Naive thymus-derived CD8-positive, alpha-beta T cell (primary cell): ENCODE data around the gene ZNF93. TPM values are rescaled to one million over a fixed set of nuclear protein-coding genes. Genes with fewer than 3 reads are reported as not detected.

Experiments used
- polyA plus RNA-seq, 3 donors: library from polyadenylated mRNA; unstranded; fragments of 300-500 nt; fragmentation: Illumina TruSeq; gene quantifications; one replicate each; pipeline ENCODE4 v1.2.3, GENCODE V29; 2021
- total RNA-seq, 8 experiments: library from RNA in 2 of 8; stranded (reverse) in 2 of 8; gene quantifications; one replicate each; pipeline ENCODE4 v1.2.3 and lab custom pipeline; 2021 to 2026

Gene ZNF93
- total and polyA plus RNA-seq, 5 experiments from 2014 or later = 7.7 to 12.5 (median 11.5) TPM

Other genes starting within 250 kb of the ZNF93 start
- 100 to 1,000 TPM; 155 to 158 TPM for gene ATP13A1, start 237.3 kb upstream of the ZNF93 start, total RNA-seq
- gene ATP13A1, start 237.3 kb upstream of the ZNF93 start, polyA plus RNA-seq = 10 to 100 TPM; 15.3 to 46.7 (median 20.7) TPM
- gene ZNF101, start 232.1 kb upstream of the ZNF93 start, total RNA-seq = 100 to 1,000 TPM; 252 to 269 TPM
- gene ZNF101, start 232.1 kb upstream of the ZNF93 start, polyA plus RNA-seq = 100 to 1,000 TPM in 2 of 3 donors, 10 to 100 TPM in 1; 99.7 to 144 (median 131) TPM
- 10 to 100 TPM; 39.8 TPM for gene ZNF14, start 167.8 kb upstream of the ZNF93 start, total RNA-seq
- 10 to 100 TPM in 2 of 3 donors, 1 to 10 TPM in 1; 8.2 to 16.3 (median 11.4) TPM for gene ZNF14, start 167.8 kb upstream of the ZNF93 start, polyA plus RNA-seq
- gene ZNF506, start 79.2 kb upstream of the ZNF93 start, total RNA-seq = 10 to 100 TPM; 85.5 to 98.7 TPM
- gene ZNF506, start 79.2 kb upstream of the ZNF93 start, polyA plus RNA-seq = 10 to 100 TPM; 23.4 to 29.6 (median 27.8) TPM
- 10 to 100 TPM; 36.8 to 37.5 TPM for gene ZNF253, start 35.1 kb upstream of the ZNF93 start, total RNA-seq
- gene ZNF253, start 35.1 kb upstream of the ZNF93 start, polyA plus RNA-seq = 1 to 10 TPM; 7.1 to 9.4 (median 8.9) TPM
- 10 to 100 TPM; 11.7 to 11.8 TPM for gene ZNF682, start 138.6 kb downstream of the ZNF93 start, total RNA-seq
- 1 to 10 TPM; 2.8 to 5.9 (median 3.4) TPM for gene ZNF682, start 138.6 kb downstream of the ZNF93 start, polyA plus RNA-seq
- 10 to 100 TPM; 10.9 to 13.1 TPM for gene ZNF90, start 177.1 kb downstream of the ZNF93 start, total RNA-seq
- gene ZNF90, start 177.1 kb downstream of the ZNF93 start, polyA plus RNA-seq = 1 to 10 TPM in 2 of 3 donors, under 1 TPM in 1; 0.68 to 2.7 (median 2.1) TPM